ENCODE data around the gene ATP2B1.
A peak's percentile ranks its signal among the peaks of the same experiment; 100 is the strongest.
"Not testable (repeated sequence)": the region's sequence is repeated elsewhere in the genome, so short reads cannot be mapped to it uniquely, and the experiment has no call there.

The ATP2B1 gene

DNA sequence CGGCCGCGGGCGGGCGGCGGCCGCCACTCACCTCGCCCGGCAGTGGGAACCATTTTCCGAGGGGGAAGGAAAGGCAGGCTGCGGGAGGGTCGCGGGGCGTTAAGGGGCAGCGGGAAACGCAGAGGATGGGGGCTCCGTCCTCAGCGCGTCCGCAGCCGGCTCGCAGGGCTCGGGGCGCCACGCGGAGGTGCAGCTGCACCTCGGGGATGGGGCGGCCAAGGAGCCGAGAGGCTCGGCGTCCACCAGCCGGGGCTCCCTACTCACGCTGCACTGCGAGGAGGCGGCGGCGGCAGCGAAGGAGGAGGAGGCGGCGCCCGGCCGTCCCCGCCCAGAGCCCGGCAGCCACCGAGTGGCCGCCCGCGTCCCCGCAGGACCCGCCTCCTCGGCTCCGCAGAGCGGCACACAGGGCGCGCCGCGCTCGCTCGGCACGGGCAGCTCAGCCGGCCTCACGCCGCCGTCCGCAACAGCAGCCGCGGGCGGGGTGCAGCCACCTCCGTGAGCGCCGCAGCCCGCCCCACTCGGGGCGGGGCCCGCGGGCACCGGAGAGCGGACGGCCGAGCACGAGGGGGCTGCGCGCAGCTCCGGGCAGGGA is at the start of gene ATP2B1:
Gene ATP2B1, minus strand, starts transcription at position 274 of the 592 bp plus-strand sequence. CDS start 52,952 bp downstream, outside the sequence.
- peaks cover 46% of the 10 kb centered on the region for H3K4me1 Mint-ChIP-seq
- H3K27ac Mint-ChIP-seq, result peak within 1 kb of the TSS; percentile 96
- no peaks in the 10 kb centered on the region for H3K36me3 Mint-ChIP-seq
- peak within 1 kb of the TSS; percentile 94 for H3K4me3 Mint-ChIP-seq
- H3K27me3 Mint-ChIP-seq, result no peaks in the 10 kb centered on the region
- no peaks in the 10 kb centered on the region for H3K9me3 Mint-ChIP-seq

DNA sequence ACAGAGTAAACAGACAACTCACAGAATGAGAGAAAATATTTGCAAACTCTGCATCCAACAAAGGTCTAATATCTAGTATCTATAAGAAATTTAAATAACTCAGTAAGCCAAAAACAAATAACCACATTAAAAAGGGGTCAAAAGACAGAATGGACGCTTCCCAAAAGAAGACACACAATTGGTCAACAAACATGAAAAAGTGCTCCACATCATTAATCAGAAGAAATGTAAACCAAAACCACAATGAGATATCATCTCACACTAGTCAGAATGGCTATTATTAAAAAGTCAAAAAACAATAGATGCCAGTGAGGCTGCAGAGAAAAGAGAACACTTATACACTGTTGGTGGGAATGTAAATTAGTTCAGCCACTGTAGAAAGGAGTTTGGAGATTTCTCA is 49.3 kb upstream of the ATP2B1 start:
- H3K27ac Mint-ChIP-seq, H3K36me3 Mint-ChIP-seq, H3K4me3 Mint-ChIP-seq, H3K9me3 Mint-ChIP-seq, H3K27me3 Mint-ChIP-seq: not testable (repeated sequence)
- H3K4me1 Mint-ChIP-seq, result peaks cover 32% of the 10 kb centered on the region

DNA sequence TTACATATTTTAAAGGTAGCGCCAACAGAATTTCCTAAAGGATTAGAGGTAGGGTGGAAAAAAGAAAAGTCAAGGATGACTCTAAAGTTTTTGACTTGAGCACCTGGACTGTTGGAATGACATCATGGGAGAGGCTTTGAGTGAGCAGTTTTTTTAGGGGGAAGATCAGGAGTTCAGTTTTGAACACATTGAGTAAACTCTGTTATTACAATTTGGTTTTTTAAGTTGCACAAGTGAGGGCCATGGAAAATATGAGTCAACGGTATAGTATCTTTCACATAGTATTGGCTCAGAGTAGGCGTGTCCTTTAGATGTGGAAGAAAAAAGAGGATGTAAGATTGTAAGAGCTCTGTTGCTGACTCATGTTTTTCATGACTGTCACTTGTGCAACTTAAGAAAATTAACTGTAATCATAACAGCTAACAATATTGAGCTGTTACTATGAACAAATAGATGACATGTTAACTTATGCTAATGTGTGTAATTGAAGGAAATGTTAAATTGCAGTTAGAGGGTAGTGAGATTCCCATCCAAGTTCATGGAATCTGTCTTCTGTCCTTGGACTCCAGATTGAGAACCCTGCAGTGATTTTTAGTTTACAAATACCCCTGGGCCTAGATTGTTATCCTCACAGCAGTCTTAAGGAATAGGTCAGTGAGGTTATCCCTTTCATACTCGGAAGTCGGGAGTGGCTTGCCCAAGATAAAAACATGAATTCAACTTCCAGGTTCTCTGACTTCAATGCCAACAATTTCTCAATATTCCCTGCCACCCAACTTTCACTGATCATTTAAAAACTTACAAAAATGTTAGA is 48.2 kb upstream of the ATP2B1 start:
- H3K27me3 Mint-ChIP-seq, result no peaks in the 10 kb centered on the region
- H3K4me1 Mint-ChIP-seq, result peaks cover 32% of the 10 kb centered on the region
- no peaks in the 10 kb centered on the region for H3K36me3 Mint-ChIP-seq
- peak overlapping the region; percentile 53 for H3K4me3 Mint-ChIP-seq
- peak overlapping the region; percentile 94 for H3K27ac Mint-ChIP-seq
- no peaks in the 10 kb centered on the region for H3K9me3 Mint-ChIP-seq

- H3K4me3 Mint-ChIP-seq, result peak overlapping the region; percentile 53
Observed at GRCh38 chr12:89756194-89756584, 47.6 kb upstream of the ATP2B1 start.

GRCh38 chr12:89753997-89754396 is 45.4 kb upstream of the ATP2B1 start:
- Mint-ChIP-seq H3K4me1 (peaks cover 19% of the 10 kb centered on the region), H3K27me3 (no peaks in the 10 kb centered on the region), H3K4me3 (no peak overlapping the region), H3K27ac (no peak overlapping the region), H3K9me3 (no peaks in the 10 kb centered on the region), H3K36me3 (no peaks in the 10 kb centered on the region)

More at GRCh38 chr12:89756194-89756584, 47.6 kb upstream of the ATP2B1 start:
- Mint-ChIP-seq H3K4me1 (peaks cover 32% of the 10 kb centered on the region), H3K36me3 (no peaks in the 10 kb centered on the region), H3K27me3 (no peaks in the 10 kb centered on the region), H3K9me3 (no peaks in the 10 kb centered on the region), H3K27ac (peak overlapping the region; percentile 94)

GRCh38 chr12:89752341-89752740 is 43.7 kb upstream of the ATP2B1 start:
- Mint-ChIP-seq H3K36me3 (no peaks in the 10 kb centered on the region), H3K27me3 (no peaks in the 10 kb centered on the region), H3K4me3 (no peak overlapping the region), H3K4me1 (peaks cover 18% of the 10 kb centered on the region), H3K9me3 (no peaks in the 10 kb centered on the region), H3K27ac (no peak overlapping the region)

- no peaks in the 10 kb centered on the region for H3K36me3 Mint-ChIP-seq
- H3K27ac Mint-ChIP-seq, result no peak overlapping the region
- no peaks in the 10 kb centered on the region for H3K9me3 Mint-ChIP-seq
- H3K27me3 Mint-ChIP-seq, result no peaks in the 10 kb centered on the region
- H3K4me1 Mint-ChIP-seq, result peaks cover 3% of the 10 kb centered on the region
- H3K4me3 Mint-ChIP-seq, result no peak overlapping the region
Observed at GRCh38 chr12:89750389-89751351, 42.0 kb upstream of the ATP2B1 start.

- H3K36me3 Mint-ChIP-seq, result no peaks in the 10 kb centered on the region
- H3K4me1 Mint-ChIP-seq, result no peaks in the 10 kb centered on the region
- no peaks in the 10 kb centered on the region for H3K27me3 Mint-ChIP-seq
- H3K27ac Mint-ChIP-seq, result no peak overlapping the region
- H3K9me3 Mint-ChIP-seq, result no peaks in the 10 kb centered on the region
- H3K4me3 Mint-ChIP-seq, result no peak overlapping the region
Observed at GRCh38 chr12:89748791-89749190, 40.2 kb upstream of the ATP2B1 start.

DNA sequence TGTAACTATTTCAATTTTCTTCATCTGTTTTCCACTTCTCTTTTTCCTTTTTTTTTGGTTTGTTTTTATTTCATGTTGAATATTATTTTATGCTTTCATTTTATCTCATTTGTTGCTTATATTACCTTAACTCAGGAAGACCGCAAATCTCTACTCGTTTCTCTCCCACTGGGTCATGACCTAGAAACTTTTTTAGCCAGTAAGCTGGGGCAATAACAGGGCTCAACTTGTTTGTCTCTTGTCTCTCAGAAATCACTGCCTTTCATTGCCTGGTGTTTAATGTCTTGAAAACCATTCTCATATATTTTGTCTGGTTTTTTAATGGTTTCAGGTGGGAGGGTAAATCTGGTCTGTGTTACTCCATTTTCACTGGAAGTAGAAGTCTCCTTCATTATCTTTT is 36.6 kb upstream of the ATP2B1 start:
- peaks cover 25% of the 10 kb centered on the region for H3K9me3 Mint-ChIP-seq
- no peak overlapping the region for H3K4me3 Mint-ChIP-seq
- H3K4me1 Mint-ChIP-seq, result peaks cover 6% of the 10 kb centered on the region
- H3K36me3 Mint-ChIP-seq, result peaks cover 13% of the 10 kb centered on the region
- H3K27me3 Mint-ChIP-seq, result no peaks in the 10 kb centered on the region
- H3K27ac Mint-ChIP-seq, result no peak overlapping the region

DNA sequence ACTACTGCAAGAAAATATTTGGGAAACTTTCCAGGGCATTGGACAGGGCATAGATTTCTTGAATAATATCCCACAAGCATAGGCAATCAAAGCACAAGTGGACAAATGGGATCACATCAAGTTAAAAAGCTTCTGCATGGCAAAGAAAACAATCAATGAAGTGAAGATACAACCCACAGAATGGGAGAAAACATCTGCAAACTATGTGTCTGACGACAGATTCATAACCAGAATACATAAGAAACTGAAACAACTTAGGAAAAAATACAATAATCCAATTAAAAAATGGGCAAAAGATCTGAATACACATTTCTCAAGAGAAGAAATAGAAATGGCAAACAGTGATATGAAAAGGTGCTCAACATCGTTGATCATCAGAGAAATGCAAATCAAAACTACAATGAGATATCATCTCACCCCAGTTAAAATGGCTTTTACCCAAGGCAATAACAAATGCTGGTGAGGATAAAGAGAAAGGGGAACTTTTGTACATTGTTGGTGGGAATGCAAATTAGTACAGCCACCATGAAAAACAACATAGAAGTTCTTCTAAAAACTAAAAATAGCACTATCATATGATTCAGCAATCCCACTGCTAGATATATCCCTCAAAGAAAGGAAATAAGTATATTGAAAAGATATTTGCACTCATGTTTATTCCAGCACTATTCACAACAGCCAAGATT is 33.8 kb upstream of the ATP2B1 start:
- no peak overlapping the region for H3K27ac Mint-ChIP-seq
- H3K4me1 Mint-ChIP-seq, result peaks cover 6% of the 10 kb centered on the region
- H3K9me3 Mint-ChIP-seq, result peaks cover 45% of the 10 kb centered on the region
- no peak overlapping the region for H3K4me3 Mint-ChIP-seq
- peaks cover 20% of the 10 kb centered on the region for H3K36me3 Mint-ChIP-seq
- H3K27me3 Mint-ChIP-seq, result no peaks in the 10 kb centered on the region

- H3K27ac Mint-ChIP-seq, result no peak overlapping the region
Observed at GRCh38 chr12:89740943-89741342, 32.3 kb upstream of the ATP2B1 start.

GRCh38 chr12:89736995-89737394 is 28.4 kb upstream of the ATP2B1 start:
- Mint-ChIP-seq H3K4me3 (no peak overlapping the region), H3K27ac (no peak overlapping the region), H3K36me3 (peaks cover 19% of the 10 kb centered on the region), H3K27me3 (no peaks in the 10 kb centered on the region), H3K9me3 (peaks cover 41% of the 10 kb centered on the region), H3K4me1 (peaks cover 9% of the 10 kb centered on the region)

More at GRCh38 chr12:89740943-89741342, 32.3 kb upstream of the ATP2B1 start:
- H3K4me1 Mint-ChIP-seq, result peaks cover 6% of the 10 kb centered on the region
- peaks cover 23% of the 10 kb centered on the region for H3K36me3 Mint-ChIP-seq
- peaks cover 48% of the 10 kb centered on the region for H3K9me3 Mint-ChIP-seq
- H3K27me3 Mint-ChIP-seq, result no peaks in the 10 kb centered on the region
- H3K4me3 Mint-ChIP-seq, result no peak overlapping the region

GRCh38 chr12:89733579-89734201 is 25.1 kb upstream of the ATP2B1 start:
- Mint-ChIP-seq H3K4me1 (peaks cover 9% of the 10 kb centered on the region), H3K27ac (no peak overlapping the region), H3K36me3 (peaks cover 5% of the 10 kb centered on the region), H3K27me3 (no peaks in the 10 kb centered on the region), H3K9me3 (peaks cover 10% of the 10 kb centered on the region), H3K4me3 (no peak overlapping the region)

DNA sequence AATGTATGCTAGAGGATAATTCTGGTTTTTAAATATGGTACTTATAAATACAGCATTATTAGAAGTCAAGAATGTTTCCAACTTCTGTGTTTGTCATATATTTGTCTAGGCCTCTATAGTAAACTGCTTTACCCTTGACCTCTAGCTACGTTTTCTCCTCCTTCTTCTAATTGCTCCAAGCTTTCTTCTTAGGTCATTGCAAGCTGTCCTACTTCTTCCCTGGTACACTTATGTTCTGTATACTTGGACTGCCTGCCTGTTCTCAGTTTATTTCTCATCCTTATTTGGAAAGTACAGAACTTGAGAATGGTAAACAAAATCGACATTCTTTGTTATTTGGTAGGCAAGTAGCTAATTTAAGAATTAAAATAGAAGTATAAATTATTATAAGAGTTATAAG is 23.9 kb upstream of the ATP2B1 start:
- peaks cover 9% of the 10 kb centered on the region for H3K4me1 Mint-ChIP-seq
- peaks cover 6% of the 10 kb centered on the region for H3K9me3 Mint-ChIP-seq
- no peak overlapping the region for H3K27ac Mint-ChIP-seq
- H3K36me3 Mint-ChIP-seq, result peaks cover 3% of the 10 kb centered on the region
- no peak overlapping the region for H3K4me3 Mint-ChIP-seq
- H3K27me3 Mint-ChIP-seq, result no peaks in the 10 kb centered on the region

DNA sequence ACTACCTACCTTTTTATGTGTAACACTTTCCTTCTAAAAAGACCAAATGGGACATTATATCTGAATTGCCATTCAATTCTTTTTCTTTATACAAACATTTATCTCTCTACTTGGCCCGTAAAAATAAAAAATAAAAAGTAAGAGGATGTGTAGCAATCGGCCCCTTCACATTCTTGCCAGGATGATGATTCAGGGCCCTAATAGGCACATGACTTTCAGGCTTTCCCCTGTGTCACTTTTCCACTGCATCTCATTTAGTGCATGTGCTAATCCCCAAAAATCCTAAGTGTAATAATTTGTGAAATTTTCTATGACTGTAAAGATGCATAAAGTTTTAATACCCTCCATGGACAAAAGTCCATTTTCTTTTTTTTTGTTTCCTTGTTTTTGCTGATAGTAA is 23.0 kb upstream of the ATP2B1 start:
- H3K27me3 Mint-ChIP-seq, result no peaks in the 10 kb centered on the region
- H3K36me3 Mint-ChIP-seq, result peaks cover 3% of the 10 kb centered on the region
- H3K4me3 Mint-ChIP-seq, result no peak overlapping the region
- peaks cover 9% of the 10 kb centered on the region for H3K4me1 Mint-ChIP-seq
- peaks cover 10% of the 10 kb centered on the region for H3K9me3 Mint-ChIP-seq
- no peak overlapping the region for H3K27ac Mint-ChIP-seq

Data from activated naive CD4-positive, alpha-beta T cell treated with anti-CD3 and anti-CD28 coated beads, Interleukin-2, amount 50 U/mL, for 24 hours (primary cell).